Ovary (tissue), 9 donors: ENCODE results near the gene OTUB1. TPM values are rescaled to one million over a fixed set of nuclear protein-coding genes. Genes with fewer than 3 reads are reported as not detected.

ENCODE experiments used
- DNase-seq, 5 donors: peaks; one replicate each; pipeline ENCODE4 v3.0.0-alpha.2; 2019 to 2020
- H3K27ac ChIP-seq, 2 donors: fragments of 200-600 bp; one replicate each; pipeline versions ENCODE4 v1.5.1 to v1.8.0; 2019 to 2022
- H3K27me3 ChIP-seq: fragments of 200-600 bp; one replicate; pipeline ENCODE4 v1.8.0; 2022
- H3K36me3 ChIP-seq: fragments of 200-600 bp; sonication (generic); one replicate; pipeline ENCODE4 v1.5.1; 2019
- H3K4me1 ChIP-seq: one replicate; pipeline ENCODE4 v1.8.1; 2013; ENCODE audit warnings: mild to moderate bottlenecking, moderate library complexity; ENCODE audit not compliant: insufficient read depth
- H3K4me3 ChIP-seq: fragments of 200-600 bp; sonication (generic); one replicate; pipeline ENCODE4 v1.5.1; 2017
- H3K9me3 ChIP-seq, 2 donors: fragments of 200-600 bp in 1 of 2; sonication (generic) in 1 of 2; one replicate each; pipeline versions ENCODE4 v1.5.1 to v1.8.1; 2013 to 2019; ENCODE audit warnings: mild to moderate bottlenecking in 1 of 2, moderate library complexity in 1 of 2
- EP300 ChIP-seq: sonication (generic); formaldehyde crosslinking; IDR thresholded peaks from one replicate; pipeline ENCODE4 v1.6.1; 2017; ENCODE audit warnings: antibody characterized with exemption
- POLR2A ChIP-seq: fragments of 450-650 bp; IDR thresholded peaks from one replicate; pipeline ENCODE4 v1.6.1; 2017; ENCODE audit warnings: antibody characterized with exemption, mild to moderate bottlenecking, moderate library complexity
- WGBS, 3 donors: extraction: QIAGEN DNeasy Blood & Tissue Kit in 1 of 3; methylation state at CpG; one replicate each; pipeline versions ENCODE4 v1.1.5 to v1.1.7; 2013 to 2017; 5-methylcytosine and 5-hydroxymethylcytosine counted together
- intact Hi-C, 4 donors: fragments of 100-400 bp; cut with DNase I; formaldehyde crosslinking; loops; one replicate each; pipeline versions ENCODE4 v1.11.0 to v1.15.1; 2022 to 2023
- polyA plus RNA-seq, 2 donors: library from polyadenylated mRNA; stranded (reverse); fragments of 200-250 nt in 1 of 2; fragments of 350-450 nt in 1 of 2; fragmentation: Illumina TruSeq in 1 of 2; extraction: RNeasy Lipid Tissue Mini Kit (QIAGEN cat#74804) in 1 of 2; gene quantifications; one replicate each; pipeline ENCODE4 v1.2.3, GENCODE V29; 2013 to 2014
- total RNA-seq, 7 donors: library from RNA; depleted of rRNA in 2 of 7; stranded (reverse); fragments of >200 nt in 2 of 7; fragmentation: NEBNext Ultra II Directional in 3 of 7; extraction: Animal tissue kit (Norgen Biotek cat#: 25700) in 3 of 7; gene quantifications; one replicate each; pipeline versions ENCODE4 v1.1.0 to v1.2.4, GENCODE V29; 2016 to 2023
- TF ChIP-seq, protein P1 (sequence below), 3 donors: fragments of 450-650 bp in 2 of 3; fragments of 200-600 bp in 1 of 3; IDR thresholded peaks; one replicate each; pipeline versions ENCODE4 v1.5.1 to v1.8.0; 2016 to 2022; ENCODE audit warnings: antibody characterized with exemption in 3 of 3, mild to moderate bottlenecking in 1 of 3
- donor health status: DM: no; HTN: no; CAD: no; lungs with moderate emphysema.
- donor health status: DM: no; HTN: no; CAD: no.
- donor health status: Bipolar disorder and iron deficiency.
- donor health status: DM: yes; HTN: yes; CAD: no.
- donor health status: DM: no; HTN: no; CAD: no.
- donor health status: DM: yes; HTN: yes; CAD: no.

The OTUB1 gene
- total and polyA plus RNA-seq, 9 donors: 34.7 to 66.7 (median 50.7) TPM

DNA sequence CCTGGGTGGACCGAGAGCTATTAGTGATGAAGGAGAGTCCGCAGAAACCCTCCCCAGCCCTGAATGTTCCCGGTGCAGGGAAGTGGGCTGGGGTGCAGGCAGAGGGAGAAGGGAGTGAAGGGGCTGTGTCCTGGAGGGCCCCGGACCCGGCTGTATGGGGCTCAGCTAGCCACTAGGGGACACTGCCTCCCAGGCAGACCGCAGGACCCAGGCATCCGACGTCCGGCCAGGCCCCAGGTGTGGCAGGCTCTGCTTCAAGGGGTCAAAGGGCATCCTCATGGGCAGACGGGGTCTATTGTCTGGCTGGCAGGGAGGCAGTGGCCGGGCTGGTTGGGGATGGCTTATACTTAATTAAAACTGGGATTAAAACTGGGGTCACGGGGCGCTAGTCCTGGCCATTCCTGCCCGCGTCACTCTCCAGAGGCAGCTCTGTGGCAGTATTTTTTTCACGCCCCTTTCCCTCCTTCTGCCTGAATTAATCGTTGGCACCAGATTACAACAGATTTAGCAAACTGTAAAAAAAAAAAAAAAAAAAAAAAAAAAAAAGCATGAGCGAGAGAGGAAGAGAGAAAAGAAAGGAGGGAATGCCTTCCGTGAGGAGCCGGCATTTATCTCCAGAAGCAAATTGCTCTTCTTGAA, 54.6 kb downstream of the OTUB1 start:
- Histone ChIP-seq H3K4me3 (no peak overlapping the region), H3K9me3 (no peaks in the 10 kb centered on the region), H3K4me1 (no peaks in the 10 kb centered on the region), H3K27me3 (no peaks in the 10 kb centered on the region), H3K36me3 (no peaks in the 10 kb centered on the region), H3K27ac (no peak overlapping the region)
- TF ChIP-seq, protein P1, sequence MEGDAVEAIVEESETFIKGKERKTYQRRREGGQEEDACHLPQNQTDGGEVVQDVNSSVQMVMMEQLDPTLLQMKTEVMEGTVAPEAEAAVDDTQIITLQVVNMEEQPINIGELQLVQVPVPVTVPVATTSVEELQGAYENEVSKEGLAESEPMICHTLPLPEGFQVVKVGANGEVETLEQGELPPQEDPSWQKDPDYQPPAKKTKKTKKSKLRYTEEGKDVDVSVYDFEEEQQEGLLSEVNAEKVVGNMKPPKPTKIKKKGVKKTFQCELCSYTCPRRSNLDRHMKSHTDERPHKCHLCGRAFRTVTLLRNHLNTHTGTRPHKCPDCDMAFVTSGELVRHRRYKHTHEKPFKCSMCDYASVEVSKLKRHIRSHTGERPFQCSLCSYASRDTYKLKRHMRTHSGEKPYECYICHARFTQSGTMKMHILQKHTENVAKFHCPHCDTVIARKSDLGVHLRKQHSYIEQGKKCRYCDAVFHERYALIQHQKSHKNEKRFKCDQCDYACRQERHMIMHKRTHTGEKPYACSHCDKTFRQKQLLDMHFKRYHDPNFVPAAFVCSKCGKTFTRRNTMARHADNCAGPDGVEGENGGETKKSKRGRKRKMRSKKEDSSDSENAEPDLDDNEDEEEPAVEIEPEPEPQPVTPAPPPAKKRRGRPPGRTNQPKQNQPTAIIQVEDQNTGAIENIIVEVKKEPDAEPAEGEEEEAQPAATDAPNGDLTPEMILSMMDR (IDR thresholded peaks at IDR 0.05): no peak
- TF ChIP-seq POLR2A (no peak), EP300 (no peak)
- intact Hi-C loops: no loop called here
- WGBS, 3 donors: 68 to 71% (median 68%) methylated on average over 20 of the region's 20 CpGs
- no peak for DNase-seq

DNA sequence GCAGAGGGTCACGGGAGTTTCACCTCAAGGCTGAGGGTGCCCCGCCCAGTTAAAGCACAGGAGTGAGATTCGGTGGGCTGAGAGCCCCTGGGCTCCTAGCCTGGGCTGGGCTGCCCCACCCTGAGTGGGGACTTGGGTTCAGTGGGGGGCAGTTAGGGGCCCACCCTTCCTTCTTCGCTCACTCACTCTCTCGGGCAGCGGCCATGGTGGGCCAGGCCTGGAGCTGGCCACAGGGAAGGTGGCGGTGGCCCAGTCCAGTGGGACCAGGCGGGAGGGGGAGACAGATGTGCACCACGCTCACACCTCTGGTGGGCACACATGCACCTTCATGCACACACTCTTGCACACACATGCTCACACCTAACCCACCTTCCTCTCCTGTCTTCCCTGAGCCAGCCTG, 55.6 kb downstream of the OTUB1 start:
- Histone ChIP-seq H3K9me3 (no peaks in the 10 kb centered on the region), H3K27me3 (no peaks in the 10 kb centered on the region), H3K4me3 (no peak overlapping the region), H3K4me1 (no peaks in the 10 kb centered on the region), H3K27ac (no peak overlapping the region), H3K36me3 (no peaks in the 10 kb centered on the region)
- DNase-seq: no peak
- 88 to 96% (median 91%) methylated on average over 9 of the region's 9 CpGs for WGBS, 3 donors
- TF ChIP-seq, protein P1 (IDR thresholded peaks at IDR 0.05): no peak
- TF ChIP-seq EP300 (no peak), POLR2A (no peak)
- intact Hi-C loops: no loop called here

DNA sequence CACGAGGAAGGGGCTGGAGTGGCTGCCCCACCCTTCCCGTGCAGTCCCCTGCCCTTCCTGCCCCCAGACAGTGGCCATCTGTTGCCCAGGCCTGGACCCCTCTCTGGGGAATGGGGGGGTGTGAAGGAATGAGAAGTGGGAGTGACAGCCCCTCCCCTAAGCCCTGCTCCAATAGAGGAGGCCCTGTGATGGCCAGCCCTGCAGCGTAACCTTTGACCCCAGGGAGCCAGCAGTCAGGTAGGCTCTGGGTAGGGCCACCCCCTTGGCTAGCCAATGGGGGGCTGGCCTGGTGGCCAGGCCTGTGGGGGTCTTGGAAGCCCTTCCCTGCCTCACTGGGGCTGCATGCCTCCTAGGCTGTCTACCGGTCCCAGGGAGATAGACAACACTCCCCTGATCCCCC, 56.1 kb downstream of the OTUB1 start:
- intact Hi-C loops: no loop called here
- WGBS, 3 donors: 52 to 79% (median 79%) methylated on average over 4 of the region's 4 CpGs
- H3K4me1 ChIP-seq: no peaks in the 10 kb centered on the region
- H3K27ac ChIP-seq: no peak overlapping the region
- no peak for DNase-seq
- no peak for TF ChIP-seq EP300
- TF ChIP-seq POLR2A: no peak
- TF ChIP-seq, protein P1 (IDR thresholded peaks at IDR 0.05): no peak
- H3K36me3 ChIP-seq: no peaks in the 10 kb centered on the region
- H3K4me3 ChIP-seq: no peak overlapping the region
- no peaks in the 10 kb centered on the region for H3K27me3 ChIP-seq
- no peaks in the 10 kb centered on the region for H3K9me3 ChIP-seq

DNA sequence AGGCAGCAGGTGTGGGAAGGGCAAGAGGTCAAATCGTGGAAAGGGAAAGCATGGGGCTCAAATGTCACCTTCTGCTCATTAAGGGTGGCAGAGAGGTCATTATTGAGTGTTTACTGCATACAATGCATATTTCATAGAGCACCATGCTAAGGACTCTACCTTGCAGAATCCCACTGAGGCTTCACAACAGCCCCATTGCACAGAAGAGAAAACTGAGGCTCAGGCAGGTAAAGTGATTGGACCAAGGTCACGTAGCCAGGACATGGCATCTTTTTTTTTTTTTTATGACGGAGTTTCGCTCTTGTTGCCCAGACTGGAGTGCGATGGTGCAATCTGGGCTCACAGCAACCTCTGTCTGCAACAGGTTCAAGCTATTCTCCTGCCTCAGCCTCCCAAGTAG, 57.3 kb downstream of the OTUB1 start:
- TF ChIP-seq POLR2A: no peak
- TF ChIP-seq, protein P1 (IDR thresholded peaks at IDR 0.05): no peak
- no peak for TF ChIP-seq EP300
- intact Hi-C loops: no loop called here
- no peaks in the 10 kb centered on the region for H3K9me3 ChIP-seq
- no peak overlapping the region for H3K27ac ChIP-seq
- DNase-seq: no peak
- H3K4me3 ChIP-seq: no peak overlapping the region
- H3K27me3 ChIP-seq: no peaks in the 10 kb centered on the region
- no peaks in the 10 kb centered on the region for H3K4me1 ChIP-seq
- WGBS, 3 donors: 81 to 88% (median 82%) methylated on average over 5 of the region's 5 CpGs
- no peaks in the 10 kb centered on the region for H3K36me3 ChIP-seq
